Cardiac septum (tissue), 1 donor: Measurements from ENCODE around the gene PCDHGA5. TPM values are rescaled to one million over a fixed set of nuclear protein-coding genes. Genes with fewer than 3 reads are reported as not detected.
A peak's percentile ranks its signal among the peaks of the same experiment; 100 is the strongest.
"Not testable (repeated sequence)": the region's sequence is repeated elsewhere in the genome, so short reads cannot be mapped to it uniquely, and the experiment has no call there.

ENCODE experiments used
- DNase-seq: peaks from one replicate; pipeline ENCODE4 v3.0.0-alpha.2; 2020; ENCODE audit warnings: low spot score
- intact Hi-C: fragments of 100-400 bp; cut with DNase I; formaldehyde crosslinking; loops from one replicate; pipeline ENCODE4 v1.14.0; 2022
- total RNA-seq: library from RNA; stranded (reverse); fragmentation: NEBNext Ultra II Directional; extraction: Animal tissue kit (Norgen Biotek cat#: 25700); gene quantifications from one replicate; pipeline ENCODE4 v1.2.1, GENCODE V29; 2021
- donor health status: DM: no; HTN: no; CAD: no.

PCDHGA5 gene
- total RNA-seq, 1 donor from 2014 or later: 9.7 TPM

DNA sequence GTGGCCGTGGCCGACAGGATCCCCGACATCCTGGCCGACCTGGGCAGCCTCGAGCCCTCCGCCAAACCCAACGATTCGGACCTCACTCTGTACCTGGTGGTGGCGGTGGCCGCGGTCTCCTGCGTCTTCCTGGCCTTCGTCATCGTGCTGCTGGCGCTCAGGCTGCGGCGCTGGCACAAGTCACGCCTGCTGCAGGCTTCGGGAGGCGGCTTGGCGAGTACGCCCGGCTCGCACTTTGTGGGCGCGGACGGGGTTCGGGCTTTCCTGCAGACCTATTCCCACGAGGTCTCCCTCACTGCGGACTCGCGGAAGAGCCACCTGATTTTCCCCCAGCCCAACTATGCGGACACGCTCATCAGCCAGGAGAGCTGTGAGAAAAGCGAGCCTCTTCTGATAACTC lies 17.9 kb upstream of the PCDHGA5 start:
- intact Hi-C loops, DNase-seq: not testable (repeated sequence)

DNA sequence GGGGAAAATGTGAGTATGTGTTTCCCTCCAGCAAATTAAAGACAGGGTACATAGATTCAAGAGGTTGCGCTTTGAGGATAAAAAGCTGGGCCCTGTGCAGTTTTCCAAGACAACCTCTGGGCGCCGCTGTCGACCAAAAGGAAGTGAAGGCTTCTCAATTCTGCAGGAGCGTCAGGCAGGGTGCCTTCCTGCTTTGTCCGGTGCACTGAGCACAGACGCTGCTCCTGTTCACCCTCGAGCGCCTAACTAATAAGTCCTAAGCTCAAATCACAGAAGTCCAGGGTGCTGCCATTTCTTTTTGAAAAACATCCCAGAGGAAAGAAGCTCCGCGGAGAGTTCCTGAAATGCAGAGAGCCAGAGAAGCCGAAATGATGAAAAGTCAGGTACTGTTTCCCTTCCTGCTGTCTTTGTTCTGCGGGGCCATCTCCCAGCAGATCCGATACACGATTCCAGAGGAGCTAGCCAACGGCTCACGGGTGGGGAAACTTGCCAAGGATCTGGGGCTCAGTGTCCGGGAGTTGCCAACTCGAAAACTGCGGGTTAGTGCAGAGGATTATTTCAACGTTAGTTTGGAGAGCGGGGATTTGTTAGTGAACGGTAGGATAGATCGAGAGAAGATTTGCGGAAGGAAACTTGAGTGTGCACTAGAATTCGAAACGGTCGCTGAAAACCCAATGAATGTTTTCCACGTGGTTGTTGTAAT lies 13.9 kb upstream of the PCDHGA5 start, which contains the start of gene PCDHGB1:
Gene PCDHGB1 (plus strand): TSS at position 183 of the 703 bp plus-strand sequence. CDS start 162 bp downstream, at position 345.
- intact Hi-C loops: no loop called here
- no peak for DNase-seq

DNA sequence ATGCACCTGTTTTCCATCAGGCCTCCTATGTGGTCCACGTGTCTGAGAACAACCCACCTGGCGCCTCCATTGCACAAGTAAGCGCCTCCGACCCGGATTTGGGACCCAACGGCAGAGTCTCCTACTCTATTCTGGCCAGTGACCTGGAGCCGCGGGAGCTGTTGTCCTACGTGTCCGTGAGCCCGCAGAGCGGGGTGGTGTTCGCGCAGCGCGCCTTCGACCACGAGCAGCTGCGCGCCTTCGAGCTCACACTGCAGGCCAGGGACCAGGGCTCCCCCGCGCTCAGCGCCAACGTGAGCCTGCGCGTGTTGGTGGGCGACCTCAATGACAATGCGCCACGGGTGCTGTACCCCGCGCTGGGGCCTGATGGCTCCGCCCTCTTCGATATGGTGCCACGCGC lies 12.4 kb upstream of the PCDHGA5 start:
- intact Hi-C loops: no loop called here
- DNase-seq: no peak

DNA sequence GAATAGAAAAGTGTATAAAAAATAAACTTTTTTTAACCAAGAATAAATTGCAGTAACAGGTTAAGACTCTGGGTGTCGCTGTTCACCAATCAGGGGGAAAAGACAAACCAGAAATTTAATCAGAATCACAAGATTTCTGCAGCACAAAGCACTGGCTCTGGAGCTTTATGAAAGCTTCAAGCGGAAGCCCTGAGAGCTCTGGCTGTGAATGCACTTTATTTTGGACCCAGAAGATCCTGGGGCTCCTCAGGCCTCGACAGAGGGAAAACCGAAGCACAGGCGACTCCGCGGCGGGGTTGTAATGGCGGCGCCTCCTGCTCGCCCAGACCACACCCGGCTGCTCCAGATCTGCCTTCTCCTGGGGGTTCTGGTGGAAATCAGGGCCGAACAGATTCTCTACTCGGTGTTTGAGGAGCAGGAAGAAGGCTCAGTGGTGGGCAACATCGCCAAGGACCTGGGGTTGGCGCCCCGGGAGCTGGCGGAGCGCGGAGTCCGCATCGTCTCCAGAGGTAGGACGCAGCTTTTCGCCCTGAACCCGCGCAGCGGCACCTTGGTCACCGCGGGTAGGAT lies 9.0 kb upstream of the PCDHGA5 start, which contains the start of gene PCDHGA4:
Gene PCDHGA4 (plus strand): TSS at position 122 of the 570 bp plus-strand sequence. CDS start 87 bp downstream, at position 209.
- DNase-seq: no peak
- intact Hi-C loops: loop anchor here (5.0 kb wide), 1 partner anchor 47 kb away; the partner anchor contains the start of gene PCDHGA9

DNA sequence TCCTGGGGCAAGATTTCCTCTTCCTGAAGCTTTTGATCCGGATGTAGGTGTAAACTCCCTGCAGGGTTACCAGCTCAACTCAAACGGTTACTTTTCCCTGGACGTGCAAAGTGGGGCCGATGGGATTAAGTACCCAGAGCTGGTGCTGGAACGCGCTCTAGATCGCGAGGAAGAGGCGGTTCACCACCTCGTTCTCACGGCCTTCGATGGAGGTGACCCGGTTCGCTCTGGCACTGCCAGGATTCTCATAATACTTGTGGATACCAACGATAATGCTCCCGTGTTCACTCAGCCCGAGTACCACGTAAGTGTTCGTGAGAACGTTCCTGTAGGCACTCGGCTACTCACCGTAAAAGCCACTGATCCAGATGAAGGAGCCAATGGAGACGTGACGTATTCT lies 8.3 kb upstream of the PCDHGA5 start:
- intact Hi-C loops: loop anchor here (5.0 kb wide), 1 partner anchor 47 kb away; the partner anchor contains the start of gene PCDHGA9

DNA sequence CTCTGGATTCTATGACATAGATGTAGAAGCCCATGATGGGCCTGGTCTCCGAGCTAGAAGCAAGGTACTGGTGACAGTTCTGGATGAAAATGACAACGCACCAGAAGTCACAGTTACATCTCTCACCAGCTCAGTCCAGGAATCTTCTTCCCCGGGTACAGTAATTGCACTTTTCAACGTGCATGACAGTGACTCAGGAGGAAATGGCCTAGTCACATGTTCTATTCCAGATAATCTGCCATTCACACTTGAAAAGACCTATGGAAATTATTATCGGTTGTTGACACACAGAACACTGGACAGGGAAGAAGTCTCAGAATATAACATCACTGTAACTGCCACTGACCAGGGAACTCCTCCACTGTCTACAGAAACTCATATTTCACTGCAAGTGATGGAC lies 7.8 kb upstream of the PCDHGA5 start:
- no peak for DNase-seq
- intact Hi-C loops: loop anchor here (5.0 kb wide), 1 partner anchor 46 kb away; the partner anchor contains the start of gene PCDHGA9

More for the DNA sequence above, 8.3 kb upstream of the PCDHGA5 start:
- DNase-seq: no peak

DNA sequence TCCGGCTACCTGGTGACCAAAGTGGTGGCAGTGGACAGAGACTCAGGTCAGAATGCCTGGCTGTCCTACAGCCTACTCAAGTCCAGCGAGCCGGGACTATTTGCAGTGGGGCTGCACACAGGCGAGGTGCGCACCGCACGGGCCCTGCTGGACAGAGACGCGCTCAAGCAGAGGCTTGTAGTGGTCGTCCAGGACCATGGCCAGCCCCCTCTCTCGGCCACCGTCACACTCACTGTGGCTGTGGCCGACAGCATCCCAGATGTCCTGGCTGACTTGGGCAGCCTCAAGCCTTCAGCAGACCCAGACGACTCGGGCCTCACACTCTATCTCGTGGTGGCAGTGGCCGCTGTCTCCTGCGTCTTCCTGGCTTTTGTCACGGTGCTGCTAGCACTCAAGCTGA lies 7.0 kb upstream of the PCDHGA5 start:
- intact Hi-C loops: loop anchor here (5.0 kb wide), 1 partner anchor 45 kb away; the partner anchor contains the start of gene PCDHGA9
- DNase-seq: peak; percentile 71

DNA sequence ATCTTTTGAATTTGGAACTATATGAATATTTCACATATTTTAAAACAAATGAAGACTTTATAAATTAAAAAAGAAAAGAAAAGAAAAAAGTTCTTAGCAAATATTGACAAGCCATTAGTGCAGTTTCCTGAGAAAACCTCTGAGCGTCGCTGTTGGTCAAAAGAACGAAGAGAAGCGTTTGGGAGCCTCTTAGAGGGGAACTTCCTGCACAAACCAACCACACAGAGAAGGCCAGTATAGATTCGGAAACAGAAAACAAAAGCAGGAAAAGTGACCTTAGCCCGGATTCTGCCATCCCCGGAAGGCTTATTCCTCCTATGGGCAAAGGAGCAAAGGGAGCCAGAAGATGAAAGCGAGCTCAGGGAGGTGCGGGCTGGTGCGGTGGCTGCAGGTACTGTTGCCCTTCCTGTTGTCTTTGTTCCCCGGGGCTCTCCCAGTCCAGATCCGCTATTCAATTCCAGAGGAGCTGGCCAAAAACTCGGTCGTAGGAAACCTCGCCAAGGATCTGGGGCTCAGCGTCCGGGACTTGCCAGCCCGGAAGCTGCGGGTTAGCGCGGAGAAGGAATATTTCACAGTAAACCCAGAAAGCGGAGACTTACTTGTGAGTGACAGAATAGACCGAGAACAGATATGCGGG lies 4.1 kb upstream of the PCDHGA5 start, which contains the start of gene PCDHGB2:
Gene PCDHGB2 (plus strand): TSS at position 205 of the 637 bp plus-strand sequence. CDS start 142 bp downstream, at position 347.
- intact Hi-C loops: loop anchor here (5.0 kb wide), 1 partner anchor 42 kb away; the partner anchor contains the start of gene PCDHGA9
- DNase-seq: peak; percentile 49

DNA sequence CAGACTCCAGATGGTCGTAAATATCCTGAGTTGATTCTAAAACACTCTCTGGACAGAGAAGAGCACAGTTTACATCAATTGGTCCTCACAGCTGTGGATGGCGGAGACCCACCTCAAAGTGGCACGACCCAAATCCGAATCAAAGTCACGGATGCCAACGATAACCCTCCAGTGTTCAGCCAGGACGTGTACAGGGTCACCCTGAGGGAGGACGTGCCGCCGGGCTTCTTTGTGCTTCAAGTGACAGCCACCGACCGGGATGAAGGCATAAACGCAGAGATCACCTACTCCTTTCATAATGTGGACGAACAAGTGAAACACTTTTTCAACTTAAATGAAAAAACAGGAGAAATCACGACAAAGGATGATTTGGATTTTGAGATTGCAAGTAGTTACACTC lies 3.3 kb upstream of the PCDHGA5 start:
- no peak for DNase-seq
- intact Hi-C loops: no loop called here

DNA sequence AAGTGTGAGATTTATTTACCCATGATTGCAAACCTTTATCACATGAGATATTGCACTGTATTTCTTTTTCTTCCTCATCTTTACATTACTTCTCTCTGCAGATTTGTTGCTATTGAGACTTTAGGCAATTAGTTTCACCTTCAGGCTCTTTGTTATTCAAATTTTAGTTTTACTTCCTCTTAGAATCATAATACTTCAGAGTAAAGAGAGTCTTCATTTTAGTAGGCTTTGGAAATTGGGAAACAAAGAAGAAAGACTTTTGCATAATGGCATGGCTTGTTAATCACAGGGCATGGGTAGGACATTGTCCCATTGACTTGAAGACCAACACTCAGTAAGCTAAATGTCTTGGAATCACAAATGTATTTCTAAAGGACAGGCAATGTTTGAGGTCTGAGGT lies 1.2 kb upstream of the PCDHGA5 start:
- no peak for DNase-seq
- intact Hi-C loops: no loop called here

DNA sequence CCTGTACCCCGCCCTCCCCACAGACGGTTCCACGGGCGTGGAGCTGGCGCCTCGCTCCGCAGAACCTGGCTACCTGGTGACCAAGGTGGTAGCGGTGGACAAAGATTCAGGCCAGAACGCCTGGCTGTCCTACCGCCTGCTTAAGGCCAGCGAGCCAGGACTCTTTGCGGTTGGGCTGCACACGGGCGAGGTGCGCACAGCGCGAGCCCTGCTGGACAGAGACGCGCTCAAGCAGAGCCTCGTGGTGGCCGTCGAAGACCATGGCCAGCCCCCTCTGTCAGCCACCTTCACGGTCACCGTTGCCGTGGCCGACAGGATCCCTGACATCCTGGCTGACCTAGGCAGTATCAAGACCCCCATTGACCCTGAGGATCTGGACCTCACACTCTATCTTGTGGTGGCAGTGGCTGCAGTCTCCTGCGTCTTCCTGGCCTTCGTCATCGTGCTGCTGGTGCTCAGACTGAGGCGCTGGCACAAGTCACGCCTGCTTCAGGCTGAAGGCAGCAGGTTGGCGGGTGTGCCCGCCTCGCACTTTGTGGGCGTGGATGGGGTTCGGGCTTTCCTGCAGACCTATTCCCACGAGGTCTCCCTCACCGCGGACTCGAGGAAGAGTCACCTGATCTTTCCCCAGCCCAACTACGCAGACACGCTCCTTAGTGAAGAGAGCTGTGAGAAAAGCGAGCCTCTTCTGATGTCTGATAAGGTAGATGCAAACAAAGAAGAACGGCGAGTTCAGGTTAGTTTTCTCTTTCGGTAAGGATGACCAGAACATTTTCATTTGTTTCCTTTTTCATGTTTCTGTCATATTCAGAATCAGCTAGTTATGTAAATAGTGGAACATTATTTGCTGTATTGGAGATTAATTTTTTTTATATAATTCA lies 2.3 kb downstream of the PCDHGA5 start:
- DNase-seq: no peak
- intact Hi-C loops: no loop called here

DNA sequence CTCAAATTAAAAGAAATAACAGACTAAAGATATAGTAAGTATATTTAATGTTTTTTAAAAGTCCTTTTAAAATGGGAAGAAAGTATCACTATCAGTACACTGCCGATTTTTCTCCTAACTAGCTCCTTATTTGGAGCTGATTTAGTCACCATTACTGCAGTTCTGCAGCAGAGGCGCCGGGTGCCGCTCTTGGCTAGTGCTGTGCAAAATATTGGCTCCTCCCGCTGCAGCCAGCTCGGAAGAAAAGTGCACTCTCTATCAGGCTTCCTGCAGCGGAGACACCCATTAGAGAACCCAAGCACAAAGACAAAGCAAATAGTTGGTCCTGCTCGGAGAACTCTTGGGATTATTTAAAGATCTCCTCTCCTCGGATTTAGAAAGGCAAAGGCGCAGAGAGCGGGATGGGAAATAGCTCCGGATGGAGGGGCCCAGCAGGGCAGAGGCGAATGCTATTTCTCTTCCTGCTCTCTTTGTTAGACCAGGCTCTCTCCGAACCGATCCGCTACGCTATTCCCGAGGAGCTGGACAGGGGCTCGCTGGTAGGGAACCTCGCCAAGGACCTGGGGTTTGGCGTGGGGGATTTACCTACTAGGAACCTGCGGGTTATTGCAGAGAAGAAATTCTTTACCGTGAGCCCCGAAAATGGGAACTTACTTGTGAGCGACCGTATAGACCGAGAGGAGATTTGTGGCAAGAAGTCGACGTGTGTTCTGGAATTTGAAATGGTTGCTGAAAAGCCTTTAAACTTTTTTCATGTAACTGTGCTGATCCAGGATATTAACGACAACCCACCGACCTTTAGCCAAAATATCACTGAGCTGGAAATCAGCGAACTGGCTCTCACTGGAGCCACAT lies 6.3 kb downstream of the PCDHGA5 start, which contains the start of gene PCDHGB3:
Gene PCDHGB3 (plus strand): TSS at position 249 of the 855 bp plus-strand sequence. CDS start 153 bp downstream, at position 402.
- DNase-seq: peak; percentile 74
- intact Hi-C loops: loop anchor here (2.0 kb wide), 1 partner anchor 21 kb away; no protein-coding TSS in a partner anchor

DNA sequence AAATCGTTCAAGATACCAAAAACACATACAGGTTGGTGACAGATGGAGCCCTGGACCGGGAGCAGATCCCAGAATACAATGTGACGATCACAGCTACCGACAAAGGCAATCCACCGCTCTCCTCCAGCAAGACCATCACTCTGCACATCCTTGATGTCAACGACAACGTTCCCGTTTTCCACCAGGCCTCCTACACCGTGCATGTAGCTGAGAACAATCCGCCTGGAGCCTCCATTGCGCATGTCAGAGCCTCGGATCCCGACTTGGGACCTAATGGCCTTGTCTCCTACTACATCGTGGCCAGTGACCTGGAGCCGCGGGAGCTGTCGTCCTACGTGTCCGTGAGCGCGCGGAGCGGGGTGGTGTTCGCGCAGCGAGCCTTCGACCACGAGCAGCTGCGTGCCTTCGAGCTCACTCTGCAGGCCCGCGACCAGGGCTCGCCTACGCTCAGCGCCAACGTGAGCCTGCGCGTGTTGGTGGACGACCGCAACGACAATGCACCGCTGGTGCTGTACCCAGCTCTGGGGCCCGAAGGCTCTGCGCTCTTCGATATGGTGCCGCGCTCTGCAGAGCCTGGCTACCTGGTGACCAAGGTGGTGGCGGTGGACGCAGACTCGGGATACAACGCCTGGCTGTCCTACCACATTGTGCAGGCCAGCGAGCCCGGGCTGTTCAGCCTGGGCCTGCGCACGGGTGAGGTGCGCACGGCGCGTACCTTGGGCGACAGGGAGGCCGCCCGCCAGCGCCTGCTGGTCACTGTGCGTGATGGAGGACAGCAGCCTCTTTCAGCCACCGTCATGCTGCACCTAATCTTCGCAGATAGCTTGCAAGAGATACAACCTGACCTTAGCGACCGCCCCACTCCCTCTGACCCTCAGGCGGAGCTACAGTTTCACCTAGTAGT lies 7.9 kb downstream of the PCDHGA5 start:
- intact Hi-C loops: loop anchor here (2.0 kb wide), 1 partner anchor 19 kb away; no protein-coding TSS in a partner anchor
- no peak for DNase-seq

DNA sequence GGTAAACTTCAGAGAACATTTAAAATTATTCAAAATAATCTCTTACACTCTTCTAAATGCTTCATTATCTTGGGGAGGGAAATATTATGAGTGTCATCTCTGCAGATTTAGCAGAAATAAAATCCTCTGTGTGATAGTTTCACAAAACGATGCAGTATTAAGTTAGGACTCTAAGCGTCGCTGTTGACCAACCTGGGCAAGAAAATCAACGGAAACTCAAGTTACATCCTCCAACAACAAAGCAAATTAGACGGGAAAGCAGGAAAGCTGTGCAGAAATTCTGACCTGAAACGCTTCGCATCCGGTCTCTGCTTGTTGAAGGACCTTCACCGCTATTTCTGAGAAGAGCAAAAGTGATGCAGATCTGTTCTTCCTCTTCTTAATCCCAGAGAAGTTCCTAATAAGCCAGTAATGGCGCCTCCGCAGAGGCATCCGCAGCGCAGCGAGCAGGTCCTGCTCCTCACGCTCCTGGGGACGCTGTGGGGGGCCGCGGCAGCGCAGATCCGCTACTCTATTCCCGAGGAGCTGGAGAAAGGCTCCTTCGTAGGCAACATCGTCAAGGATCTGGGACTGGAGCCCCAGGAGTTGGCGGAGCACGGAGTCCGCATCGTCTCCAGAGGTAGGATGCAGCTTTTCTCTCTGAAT lies 9.8 kb downstream of the PCDHGA5 start, which contains the start of gene PCDHGA6:
Gene PCDHGA6 (plus strand): TSS at position 219 of the 645 bp plus-strand sequence. CDS start 193 bp downstream, at position 412.
- intact Hi-C loops: no loop called here
- DNase-seq: no peak

DNA sequence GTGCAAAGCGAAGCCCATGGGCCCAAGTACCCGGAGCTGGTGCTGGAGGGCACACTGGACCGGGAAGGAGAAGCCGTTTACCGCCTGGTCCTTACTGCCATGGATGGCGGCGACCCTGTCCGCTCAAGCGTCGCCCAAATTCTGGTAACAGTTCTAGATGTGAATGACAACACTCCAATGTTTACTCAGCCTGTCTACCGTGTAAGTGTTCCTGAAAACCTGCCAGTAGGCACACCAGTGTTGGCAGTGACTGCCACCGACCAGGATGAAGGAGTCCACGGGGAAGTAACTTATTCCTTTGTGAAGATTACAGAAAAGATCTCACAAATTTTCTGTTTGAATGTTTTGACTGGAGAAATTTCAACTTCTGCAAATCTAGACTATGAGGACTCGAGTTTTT lies 10.7 kb downstream of the PCDHGA5 start:
- intact Hi-C loops: no loop called here
- no peak for DNase-seq

DNA sequence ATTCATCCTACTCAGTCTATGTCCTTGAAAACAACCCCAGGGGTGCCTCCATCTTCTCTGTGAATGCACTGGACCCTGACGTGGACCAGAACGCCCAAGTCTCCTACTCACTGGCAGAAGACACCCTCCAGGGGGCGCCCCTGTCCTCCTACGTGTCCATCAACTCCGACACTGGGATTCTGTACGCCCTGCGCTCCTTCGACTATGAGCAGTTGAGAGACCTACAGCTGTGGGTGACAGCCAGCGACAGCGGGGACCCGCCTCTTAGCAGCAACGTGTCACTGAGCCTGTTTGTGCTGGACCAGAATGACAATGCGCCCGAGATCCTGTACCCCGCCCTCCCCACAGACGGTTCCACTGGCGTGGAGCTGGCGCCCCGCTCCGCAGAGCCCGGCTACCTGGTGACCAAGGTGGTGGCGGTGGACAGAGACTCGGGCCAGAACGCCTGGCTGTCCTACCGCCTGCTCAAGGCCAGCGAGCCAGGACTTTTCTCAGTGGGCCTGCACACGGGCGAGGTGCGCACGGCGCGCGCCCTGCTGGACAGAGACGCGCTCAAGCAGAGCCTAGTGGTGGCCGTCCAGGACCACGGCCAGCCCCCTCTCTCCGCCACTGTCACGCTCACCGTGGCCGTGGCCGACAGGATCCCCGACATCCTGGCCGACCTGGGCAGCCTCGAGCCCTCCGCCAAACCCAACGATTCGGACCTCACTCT lies 11.6 kb downstream of the PCDHGA5 start:
- DNase-seq, intact Hi-C loops: not testable (repeated sequence)
